SK-N-SH treated with all-trans-retinoic acid at 6 μM for 48 hours (cell line): ENCODE measurements around the gene GPC3.

ENCODE experiments used
- ATAC-seq: fragments of 200-7000 bp; cut with Tn5 transposase; 3 replicates; pipeline ENCODE4 v1.9.1; 2020; ENCODE audit warnings: mild to moderate bottlenecking, moderate library complexity
- ARNTL ChIP-seq: fragments of 450-650 bp; formaldehyde crosslinking; IDR thresholded peaks from 2 replicates; pipeline ENCODE4 v1.5.0; 2020; ENCODE audit warnings: low read depth, mild to moderate bottlenecking, moderate library complexity, borderline replicate concordance
- BACH2 ChIP-seq: fragments of 250-450 bp; sonication (Bioruptor Pico); IDR thresholded peaks from 2 replicates; pipeline ENCODE4 v1.9.0; 2021; ENCODE audit warnings: mild to moderate bottlenecking, borderline replicate concordance
- ESRRG ChIP-seq: fragments of 250-450 bp; sonication (Bioruptor Pico); IDR thresholded peaks from 2 replicates; pipeline ENCODE4 v1.6.1; 2021; ENCODE audit warnings: mild to moderate bottlenecking
- GLIS3 ChIP-seq: fragments of 250-450 bp; sonication (Bioruptor Pico); IDR thresholded peaks from 2 replicates; pipeline ENCODE4 v1.5.0; 2020; ENCODE audit warnings: mild to moderate bottlenecking, moderate library complexity
- ISL1 ChIP-seq: fragments of 250-450 bp; sonication (Bioruptor Pico); IDR thresholded peaks from 2 replicates; pipeline ENCODE4 v2.1.2; 2022; ENCODE audit warnings: mild to moderate bottlenecking, moderate library complexity
- OSR1 ChIP-seq: fragments of 250-450 bp; sonication (Bioruptor Pico); IDR thresholded peaks from 2 replicates; pipeline ENCODE4 v1.8.0; 2022; ENCODE audit warnings: moderate library complexity, mild to moderate bottlenecking, inconsistent platforms
- PPARA ChIP-seq: fragments of 250-450 bp; sonication (Bioruptor Pico); IDR thresholded peaks from 2 replicates; pipeline ENCODE4 v1.5.0; 2020; ENCODE audit warnings: mild to moderate bottlenecking, borderline replicate concordance
- RARB ChIP-seq: fragments of 250-450 bp; sonication (Bioruptor Pico); IDR thresholded peaks from 2 replicates; pipeline ENCODE4 v1.8.0; 2021; ENCODE audit warnings: mild to moderate bottlenecking, moderate library complexity
- SNAI2 ChIP-seq: fragments of 250-450 bp; sonication (Bioruptor Pico); IDR thresholded peaks from 2 replicates; pipeline ENCODE4 v1.5.0; 2020; ENCODE audit warnings: mild to moderate bottlenecking, moderate library complexity
- TCF4 ChIP-seq: fragments of 250-450 bp; sonication (Bioruptor Pico); IDR thresholded peaks from 2 replicates; pipeline ENCODE4 v1.8.0; 2021; ENCODE audit warnings: mild to moderate bottlenecking, moderate library complexity, borderline replicate concordance
- TOX ChIP-seq: fragments of 250-450 bp; sonication (Bioruptor Pico); IDR thresholded peaks from 2 replicates; pipeline ENCODE4 v1.8.0; 2021; ENCODE audit warnings: mild to moderate bottlenecking, moderate library complexity, borderline replicate concordance
- ZC3H10 ChIP-seq: fragments of 250-450 bp; sonication (Bioruptor Pico); IDR thresholded peaks from 2 replicates; pipeline ENCODE4 v1.5.1; 2021; ENCODE audit warnings: mild to moderate bottlenecking, moderate library complexity
- ZFP3 ChIP-seq: fragments of 250-450 bp; sonication (Bioruptor Pico); IDR thresholded peaks from 2 replicates; pipeline ENCODE4 v1.5.0; 2020; ENCODE audit warnings: mild to moderate bottlenecking, moderate library complexity
- ZFP30 ChIP-seq: fragments of 450-650 bp; formaldehyde crosslinking; IDR thresholded peaks from 2 replicates; pipeline ENCODE4 v1.5.0; 2022; ENCODE audit warnings: mild to moderate bottlenecking, moderate library complexity
- ZNF565 ChIP-seq: fragments of 450-650 bp; formaldehyde crosslinking; conservative IDR thresholded peaks from 2 replicates; pipeline ENCODE4 v1.5.0; 2020; ENCODE audit warnings: low read depth, mild to moderate bottlenecking, moderate library complexity
- ZNF70 ChIP-seq: fragments of 450-650 bp; formaldehyde crosslinking; IDR thresholded peaks from 2 replicates; pipeline ENCODE4 v1.5.0; 2020; ENCODE audit warnings: mild to moderate bottlenecking, moderate library complexity
- ZNF8 ChIP-seq: fragments of 450-650 bp; formaldehyde crosslinking; IDR thresholded peaks from 2 replicates; pipeline ENCODE4 v1.5.0; 2020; ENCODE audit warnings: mild to moderate bottlenecking, moderate library complexity
- TF ChIP-seq, protein P1 (sequence below): fragments of 250-450 bp; sonication (Bioruptor Pico); IDR thresholded peaks from 2 replicates; pipeline ENCODE4 v1.8.0; 2020; ENCODE audit warnings: mild to moderate bottlenecking, moderate library complexity, borderline replicate concordance
- TF ChIP-seq, protein P2 (sequence below): fragments of 250-450 bp; sonication (Bioruptor Pico); IDR thresholded peaks from 2 replicates; pipeline ENCODE4 v1.5.1; 2020; ENCODE audit warnings: low read depth, mild to moderate bottlenecking, moderate library complexity
- TF ChIP-seq, protein P3 (sequence below): fragments of 250-450 bp; sonication (Bioruptor Pico); IDR thresholded peaks from 2 replicates; pipeline ENCODE4 v1.5.1; 2021; ENCODE audit warnings: mild to moderate bottlenecking, moderate library complexity
- TF ChIP-seq, protein P4 (sequence below): fragments of 250-450 bp; sonication (Bioruptor Pico); IDR thresholded peaks from 2 replicates; pipeline ENCODE4 v1.8.0; 2021; ENCODE audit warnings: low read depth, mild to moderate bottlenecking, moderate library complexity, borderline replicate concordance

GPC3 gene

DNA sequence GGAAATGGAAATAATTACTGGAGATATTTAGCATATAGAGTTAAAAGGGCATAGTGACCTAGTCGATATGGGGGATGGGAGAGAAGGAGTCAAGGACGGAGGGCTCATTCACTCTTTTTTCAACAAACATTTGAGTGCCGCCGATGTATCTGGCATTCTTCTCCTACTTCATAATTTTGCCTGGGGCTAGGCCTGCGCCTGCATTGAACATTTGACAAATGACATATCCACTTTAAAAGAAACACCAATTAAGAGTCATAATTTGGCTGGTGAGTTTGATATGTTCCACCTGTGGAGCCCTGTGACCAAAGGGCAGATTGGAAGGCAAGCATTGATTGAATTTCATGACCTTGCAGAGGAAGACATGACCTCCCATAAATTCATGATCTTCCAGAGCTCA lies 2.6 kb upstream of the GPC3 start:
- ATAC-seq = no peak

DNA sequence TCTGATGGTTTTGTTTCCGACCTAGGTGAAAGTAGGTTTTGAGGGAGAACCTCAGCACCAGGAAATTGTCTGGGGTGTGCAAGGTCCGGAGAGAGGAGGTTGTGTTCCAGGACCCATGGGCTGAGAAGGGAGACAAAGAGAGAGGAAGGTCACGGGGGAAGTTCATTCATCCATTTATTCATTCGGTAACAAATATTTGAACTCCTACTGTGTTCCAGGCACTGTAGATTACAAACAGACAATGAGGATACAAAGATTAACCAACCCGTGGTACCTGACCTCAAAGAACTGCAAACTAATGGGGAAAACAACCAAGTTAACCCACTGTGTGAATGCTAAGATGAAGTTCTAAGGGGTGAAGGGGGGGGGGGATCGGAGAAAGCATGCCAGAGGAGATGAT lies 1.8 kb upstream of the GPC3 start:
- ATAC-seq = no peak
- TF ChIP-seq ISL1 (CRISPR knock-in tag) (no peak), ZC3H10 (no peak), ZFP30 (no peak), ZNF565 (CRISPR knock-in tag) (no peak), ZFP3 (no peak), SNAI2 (CRISPR knock-in tag) (no peak), ZNF70 (no peak), GLIS3 (CRISPR knock-in tag) (no peak), TCF4 (CRISPR knock-in tag) (no peak), PPARA (CRISPR knock-in tag) (no peak), TOX (CRISPR knock-in tag) (no peak), ARNTL (CRISPR knock-in tag) (no peak), ESRRG (no peak), ZNF8 (CRISPR knock-in tag) (no peak), OSR1 (CRISPR knock-in tag) (no peak), RARB (CRISPR knock-in tag) (no peak)
- TF ChIP-seq, protein P1, sequence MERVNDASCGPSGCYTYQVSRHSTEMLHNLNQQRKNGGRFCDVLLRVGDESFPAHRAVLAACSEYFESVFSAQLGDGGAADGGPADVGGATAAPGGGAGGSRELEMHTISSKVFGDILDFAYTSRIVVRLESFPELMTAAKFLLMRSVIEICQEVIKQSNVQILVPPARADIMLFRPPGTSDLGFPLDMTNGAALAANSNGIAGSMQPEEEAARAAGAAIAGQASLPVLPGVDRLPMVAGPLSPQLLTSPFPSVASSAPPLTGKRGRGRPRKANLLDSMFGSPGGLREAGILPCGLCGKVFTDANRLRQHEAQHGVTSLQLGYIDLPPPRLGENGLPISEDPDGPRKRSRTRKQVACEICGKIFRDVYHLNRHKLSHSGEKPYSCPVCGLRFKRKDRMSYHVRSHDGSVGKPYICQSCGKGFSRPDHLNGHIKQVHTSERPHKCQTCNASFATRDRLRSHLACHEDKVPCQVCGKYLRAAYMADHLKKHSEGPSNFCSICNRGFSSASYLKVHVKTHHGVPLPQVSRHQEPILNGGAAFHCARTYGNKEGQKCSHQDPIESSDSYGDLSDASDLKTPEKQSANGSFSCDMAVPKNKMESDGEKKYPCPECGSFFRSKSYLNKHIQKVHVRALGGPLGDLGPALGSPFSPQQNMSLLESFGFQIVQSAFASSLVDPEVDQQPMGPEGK (CRISPR knock-in tag) = no peak
- TF ChIP-seq, protein P2, sequence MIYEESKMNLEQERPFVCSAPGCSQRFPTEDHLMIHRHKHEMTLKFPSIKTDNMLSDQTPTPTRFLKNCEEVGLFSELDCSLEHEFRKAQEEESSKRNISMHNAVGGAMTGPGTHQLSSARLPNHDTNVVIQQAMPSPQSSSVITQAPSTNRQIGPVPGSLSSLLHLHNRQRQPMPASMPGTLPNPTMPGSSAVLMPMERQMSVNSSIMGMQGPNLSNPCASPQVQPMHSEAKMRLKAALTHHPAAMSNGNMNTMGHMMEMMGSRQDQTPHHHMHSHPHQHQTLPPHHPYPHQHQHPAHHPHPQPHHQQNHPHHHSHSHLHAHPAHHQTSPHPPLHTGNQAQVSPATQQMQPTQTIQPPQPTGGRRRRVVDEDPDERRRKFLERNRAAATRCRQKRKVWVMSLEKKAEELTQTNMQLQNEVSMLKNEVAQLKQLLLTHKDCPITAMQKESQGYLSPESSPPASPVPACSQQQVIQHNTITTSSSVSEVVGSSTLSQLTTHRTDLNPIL (CRISPR knock-in tag) = no peak
- TF ChIP-seq, protein P3, sequence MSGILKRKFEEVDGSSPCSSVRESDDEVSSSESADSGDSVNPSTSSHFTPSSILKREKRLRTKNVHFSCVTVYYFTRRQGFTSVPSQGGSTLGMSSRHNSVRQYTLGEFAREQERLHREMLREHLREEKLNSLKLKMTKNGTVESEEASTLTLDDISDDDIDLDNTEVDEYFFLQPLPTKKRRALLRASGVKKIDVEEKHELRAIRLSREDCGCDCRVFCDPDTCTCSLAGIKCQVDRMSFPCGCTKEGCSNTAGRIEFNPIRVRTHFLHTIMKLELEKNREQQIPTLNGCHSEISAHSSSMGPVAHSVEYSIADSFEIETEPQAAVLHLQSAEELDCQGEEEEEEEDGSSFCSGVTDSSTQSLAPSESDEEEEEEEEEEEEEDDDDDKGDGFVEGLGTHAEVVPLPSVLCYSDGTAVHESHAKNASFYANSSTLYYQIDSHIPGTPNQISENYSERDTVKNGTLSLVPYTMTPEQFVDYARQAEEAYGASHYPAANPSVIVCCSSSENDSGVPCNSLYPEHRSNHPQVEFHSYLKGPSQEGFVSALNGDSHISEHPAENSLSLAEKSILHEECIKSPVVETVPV (CRISPR knock-in tag) = no peak

More for the DNA sequence above, 2.6 kb upstream of the GPC3 start:
- TF ChIP-seq GLIS3 (CRISPR knock-in tag) (no peak), ARNTL (CRISPR knock-in tag) (no peak), RARB (CRISPR knock-in tag) (no peak), ZNF8 (CRISPR knock-in tag) (no peak), PPARA (CRISPR knock-in tag) (no peak)
- TF ChIP-seq, protein P1 (CRISPR knock-in tag) = no peak
- TF ChIP-seq, protein P4, sequence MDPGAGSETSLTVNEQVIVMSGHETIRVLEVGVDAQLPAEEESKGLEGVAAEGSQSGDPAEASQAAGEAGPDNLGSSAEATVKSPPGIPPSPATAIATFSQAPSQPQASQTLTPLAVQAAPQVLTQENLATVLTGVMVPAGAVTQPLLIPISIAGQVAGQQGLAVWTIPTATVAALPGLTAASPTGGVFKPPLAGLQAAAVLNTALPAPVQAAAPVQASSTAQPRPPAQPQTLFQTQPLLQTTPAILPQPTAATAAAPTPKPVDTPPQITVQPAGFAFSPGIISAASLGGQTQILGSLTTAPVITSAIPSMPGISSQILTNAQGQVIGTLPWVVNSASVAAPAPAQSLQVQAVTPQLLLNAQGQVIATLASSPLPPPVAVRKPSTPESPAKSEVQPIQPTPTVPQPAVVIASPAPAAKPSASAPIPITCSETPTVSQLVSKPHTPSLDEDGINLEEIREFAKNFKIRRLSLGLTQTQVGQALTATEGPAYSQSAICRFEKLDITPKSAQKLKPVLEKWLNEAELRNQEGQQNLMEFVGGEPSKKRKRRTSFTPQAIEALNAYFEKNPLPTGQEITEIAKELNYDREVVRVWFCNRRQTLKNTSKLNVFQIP (CRISPR knock-in tag) = no peak

DNA sequence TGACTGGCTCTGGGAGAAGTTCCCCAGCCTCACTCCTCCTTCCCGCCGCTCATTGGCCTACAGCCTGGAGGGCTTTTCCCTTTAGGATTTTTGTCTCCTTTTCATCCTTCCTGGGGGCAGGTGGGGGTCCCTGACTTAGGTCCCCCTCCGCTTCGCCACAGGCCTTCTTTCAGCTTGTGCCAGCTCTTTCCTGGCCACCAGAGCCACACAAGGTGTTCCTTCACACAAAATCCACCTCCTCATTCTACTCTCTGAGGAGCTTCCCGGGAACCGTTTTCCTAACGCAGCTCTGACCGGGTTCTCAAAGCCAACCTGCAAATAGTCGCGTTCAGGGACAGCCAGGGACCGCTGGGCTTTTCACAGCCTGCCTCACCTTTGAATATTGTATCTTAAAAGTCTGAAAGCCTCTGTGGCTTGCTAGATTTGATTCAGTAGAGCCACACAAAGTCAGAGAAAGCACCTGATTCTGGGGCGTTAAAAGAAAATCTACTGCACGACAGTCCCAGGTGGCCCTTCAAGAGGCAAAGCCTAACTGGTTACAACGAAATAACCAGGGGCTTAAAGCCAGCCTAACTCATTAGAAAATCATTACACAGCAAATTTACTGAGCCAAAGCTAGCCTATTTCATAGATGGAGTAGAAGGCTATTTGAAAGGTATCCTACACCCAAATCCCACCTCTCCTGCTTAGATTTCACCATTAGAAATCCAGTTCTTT lies 731 bp upstream of the GPC3 start:
- ATAC-seq = peak; percentile 52
- no peak for TF ChIP-seq ZNF565 (CRISPR knock-in tag)
- TF ChIP-seq ZFP30 = no peak
- TF ChIP-seq TOX (CRISPR knock-in tag) = no peak
- TF ChIP-seq, protein P1 (CRISPR knock-in tag) = no peak
- TF ChIP-seq ARNTL (CRISPR knock-in tag) = no peak
- TF ChIP-seq TCF4 (CRISPR knock-in tag) = no peak
- TF ChIP-seq ISL1 (CRISPR knock-in tag) = no peak
- TF ChIP-seq, protein P2 (CRISPR knock-in tag) = no peak
- TF ChIP-seq, protein P4 (CRISPR knock-in tag) = no peak
- TF ChIP-seq SNAI2 (CRISPR knock-in tag) = no peak
- TF ChIP-seq PPARA (CRISPR knock-in tag) = no peak
- TF ChIP-seq OSR1 (CRISPR knock-in tag) = no peak
- no peak for TF ChIP-seq ZNF8 (CRISPR knock-in tag)
- no peak for TF ChIP-seq ZC3H10
- TF ChIP-seq BACH2 (CRISPR knock-in tag) = no peak
- TF ChIP-seq ZNF70 = no peak
- no peak for TF ChIP-seq ZFP3
